Loucy (cell line): ENCODE data around the gene DHRS3.

Experiments
- H2AFZ ChIP-seq: fragments of 200-600 bp; sonication (generic); 2 replicates; pipeline ENCODE4 v1.6.0; 2016; ENCODE audit warnings: antibody characterized with exemption, mild to moderate bottlenecking, low read length, moderate library complexity
- H3F3A ChIP-seq: fragments of 200-600 bp; 2 replicates; pipeline ENCODE4 v1.6.0; 2016; ENCODE audit warnings: antibody characterized with exemption, low read depth, mild to moderate bottlenecking
- H3K27me3 ChIP-seq: fragments of 200-600 bp; sonication (generic); 2 replicates; pipeline ENCODE4 v1.6.1; 2014; ENCODE audit warnings: low read length, mild to moderate bottlenecking; ENCODE audit not compliant: insufficient read depth, poor library complexity, severe bottlenecking
- H3K36me3 ChIP-seq: fragments of 200-600 bp; sonication (generic); 2 replicates; pipeline ENCODE4 v1.6.1; 2016; ENCODE audit warnings: low read length; ENCODE audit not compliant: insufficient read depth
- H3K4me1 ChIP-seq: fragments of 200-600 bp; sonication (generic); 2 replicates; pipeline ENCODE4 v1.5.1; 2014; ENCODE audit warnings: low read length, mild to moderate bottlenecking; ENCODE audit not compliant: insufficient read depth, poor library complexity, severe bottlenecking
- H3K4me2 ChIP-seq: fragments of 200-600 bp; sonication (generic); 2 replicates; pipeline ENCODE4 v1.6.0; 2014; ENCODE audit warnings: antibody characterized with exemption, low read length, low read depth, mild to moderate bottlenecking; ENCODE audit not compliant: poor library complexity, severe bottlenecking
- H3K4me3 ChIP-seq: fragments of 200-600 bp; sonication (generic); 2 replicates; pipeline ENCODE4 v1.5.1; 2014; ENCODE audit warnings: low read length, mild to moderate bottlenecking, mixed read lengths; ENCODE audit not compliant: poor library complexity, severe bottlenecking
- H3K79me2 ChIP-seq: fragments of 200-600 bp; sonication (generic); 2 replicates; pipeline ENCODE4 v1.6.1; 2014; ENCODE audit warnings: low read length; ENCODE audit not compliant: insufficient read depth
- H3K9ac ChIP-seq: fragments of 200-600 bp; sonication (generic); 2 replicates; pipeline ENCODE4 v1.6.0; 2014; ENCODE audit warnings: mild to moderate bottlenecking, low read depth, low read length, moderate library complexity; ENCODE audit not compliant: poor library complexity, severe bottlenecking
- H3K9me2 ChIP-seq: fragments of 200-600 bp; sonication (generic); replicated peaks from 2 replicates; pipeline ENCODE4 v1.6.1; 2016; ENCODE audit warnings: low read depth, low read length, mixed read lengths
- H3K9me3 ChIP-seq: fragments of 200-600 bp; sonication (generic); 2 replicates; pipeline ENCODE4 v1.6.1; 2014; ENCODE audit warnings: mild to moderate bottlenecking, antibody characterized with exemption, low read length, low read depth; ENCODE audit not compliant: insufficient read depth
- H4K20me1 ChIP-seq: fragments of 200-600 bp; sonication (generic); 2 replicates; pipeline ENCODE4 v1.6.0; 2014; ENCODE audit warnings: antibody characterized with exemption, low read length, mild to moderate bottlenecking; ENCODE audit not compliant: insufficient read depth, poor library complexity, severe bottlenecking
- EZH2phosphoT487 ChIP-seq: fragments of 200-600 bp; IDR thresholded peaks from 2 replicates; pipeline ENCODE4 v1.6.1; 2018; ENCODE audit warnings: antibody characterized with exemption, mild to moderate bottlenecking, moderate library complexity, borderline replicate concordance
- TF ChIP-seq, protein P1 (sequence below): fragments of 200-600 bp; sonication (generic); conservative IDR thresholded peaks from 2 replicates; pipeline ENCODE4 v1.5.1; 2014; ENCODE audit warnings: mild to moderate bottlenecking, antibody characterized with exemption, low read length

DHRS3 gene

GRCh38 chr1:12608311-12608957, 9.6 kb downstream of the DHRS3 start:
- Histone ChIP-seq H3K4me1 (peaks cover 16% of the 10 kb centered on the region), H2AFZ (no peak overlapping the region), H3K4me2 (no peak overlapping the region), H4K20me1 (no peaks in the 10 kb centered on the region), H3F3A (no peaks in the 10 kb centered on the region), H3K4me3 (no peak overlapping the region), H3K36me3 (no peaks in the 10 kb centered on the region), H3K9ac (no peak overlapping the region), H3K27me3 (no peaks in the 10 kb centered on the region), H3K79me2 (peaks cover 21% of the 10 kb centered on the region; the same call in 1 of the 2 replicates), H3K9me3 (no peaks in the 10 kb centered on the region), H3K9me2 (no peaks in the 10 kb centered on the region)
- TF ChIP-seq, protein P1, sequence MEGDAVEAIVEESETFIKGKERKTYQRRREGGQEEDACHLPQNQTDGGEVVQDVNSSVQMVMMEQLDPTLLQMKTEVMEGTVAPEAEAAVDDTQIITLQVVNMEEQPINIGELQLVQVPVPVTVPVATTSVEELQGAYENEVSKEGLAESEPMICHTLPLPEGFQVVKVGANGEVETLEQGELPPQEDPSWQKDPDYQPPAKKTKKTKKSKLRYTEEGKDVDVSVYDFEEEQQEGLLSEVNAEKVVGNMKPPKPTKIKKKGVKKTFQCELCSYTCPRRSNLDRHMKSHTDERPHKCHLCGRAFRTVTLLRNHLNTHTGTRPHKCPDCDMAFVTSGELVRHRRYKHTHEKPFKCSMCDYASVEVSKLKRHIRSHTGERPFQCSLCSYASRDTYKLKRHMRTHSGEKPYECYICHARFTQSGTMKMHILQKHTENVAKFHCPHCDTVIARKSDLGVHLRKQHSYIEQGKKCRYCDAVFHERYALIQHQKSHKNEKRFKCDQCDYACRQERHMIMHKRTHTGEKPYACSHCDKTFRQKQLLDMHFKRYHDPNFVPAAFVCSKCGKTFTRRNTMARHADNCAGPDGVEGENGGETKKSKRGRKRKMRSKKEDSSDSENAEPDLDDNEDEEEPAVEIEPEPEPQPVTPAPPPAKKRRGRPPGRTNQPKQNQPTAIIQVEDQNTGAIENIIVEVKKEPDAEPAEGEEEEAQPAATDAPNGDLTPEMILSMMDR = no peak
- no peak for TF ChIP-seq EZH2phosphoT487

DNA sequence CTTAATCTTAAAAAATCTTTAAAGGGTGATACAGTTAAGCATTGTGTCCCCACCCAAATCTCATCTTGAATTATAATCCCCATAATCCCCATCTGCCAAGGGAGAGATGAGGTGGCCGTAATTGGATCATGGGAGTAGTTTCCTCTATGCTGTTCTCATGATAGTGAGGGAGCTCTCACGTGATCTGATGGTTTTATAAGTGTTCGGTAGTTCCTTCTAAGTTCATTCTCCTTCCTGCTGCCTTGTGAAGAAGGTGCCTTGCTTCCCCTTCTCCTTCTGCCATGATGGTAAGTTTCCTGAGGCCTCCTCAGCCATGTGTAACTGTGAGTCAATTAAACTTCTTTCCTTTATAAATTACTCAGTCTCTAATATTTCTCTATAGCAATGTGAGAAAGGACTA, 10.7 kb downstream of the DHRS3 start:
- Histone ChIP-seq H3K9me2 (no peaks in the 10 kb centered on the region), H3K9ac (no peak overlapping the region), H3K27me3 (no peaks in the 10 kb centered on the region), H3K4me2 (no peak overlapping the region), H3K36me3 (no peaks in the 10 kb centered on the region), H3K4me3 (no peak overlapping the region), H3K4me1 (peaks cover 10% of the 10 kb centered on the region), H4K20me1 (no peaks in the 10 kb centered on the region), H2AFZ (no peak overlapping the region), H3K9me3 (no peaks in the 10 kb centered on the region), H3K79me2 (peaks cover 24% of the 10 kb centered on the region; the same call in 1 of the 2 replicates), H3F3A (no peaks in the 10 kb centered on the region)
- no peak for TF ChIP-seq EZH2phosphoT487
- TF ChIP-seq, protein P1 = no peak

DNA sequence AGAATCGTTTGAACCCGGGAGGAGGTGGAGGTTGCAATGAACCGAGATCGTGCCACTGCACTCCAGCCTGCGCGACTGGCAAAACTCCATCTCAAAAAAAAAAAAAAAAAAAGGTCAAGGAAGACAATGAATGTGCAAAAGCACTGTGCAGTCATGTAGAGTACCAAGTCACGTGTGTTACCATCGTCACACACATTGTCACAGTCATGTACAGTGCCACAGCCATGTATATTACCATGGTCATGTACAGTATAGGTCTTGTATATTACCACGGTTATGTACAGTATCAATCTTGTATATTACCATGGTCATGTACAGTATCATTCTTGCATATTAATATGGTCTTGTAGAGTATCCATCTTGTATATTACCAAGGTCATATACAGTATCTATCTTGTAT, 13.0 kb downstream of the DHRS3 start:
- Histone ChIP-seq H3K9me2 (no peaks in the 10 kb centered on the region), H3K9me3 (no peaks in the 10 kb centered on the region), H3K4me1 (peaks cover 15% of the 10 kb centered on the region), H3K4me2 (no peak overlapping the region), H3K36me3 (no peaks in the 10 kb centered on the region; the same call in 1 of the 2 replicates), H3K4me3 (no peak overlapping the region), H3K27me3 (no peaks in the 10 kb centered on the region), H3F3A (no peaks in the 10 kb centered on the region), H3K79me2 (peaks cover 14% of the 10 kb centered on the region; the same call in 1 of the 2 replicates), H4K20me1 (peaks cover 7% of the 10 kb centered on the region), H2AFZ (no peak overlapping the region), H3K9ac (no peak overlapping the region)
- TF ChIP-seq EZH2phosphoT487 = no peak
- TF ChIP-seq, protein P1 = no peak
